K562 (cell line): ENCODE results near the gene COX5A. TPM values are rescaled to one million over a fixed set of nuclear protein-coding genes. Genes with fewer than 3 reads are reported as not detected.
A peak's percentile ranks its signal among the peaks of the same experiment; 100 is the strongest.

Source experiments
- CHCHD3 ChIP-seq: fragments of 250-450 bp; sonication (Bioruptor Pico); IDR thresholded peaks from 2 replicates; pipeline ENCODE4 v2.1.2; 2022; ENCODE audit warnings: mild to moderate bottlenecking
- CXXC5 ChIP-seq: fragments of 250-450 bp; sonication (Bioruptor Pico); IDR thresholded peaks from 2 replicates; pipeline ENCODE4 v1.8.0; 2022; ENCODE audit warnings: inconsistent platforms, mild to moderate bottlenecking, moderate library complexity
- FOXJ3 ChIP-seq: sonication (generic); formaldehyde crosslinking; IDR thresholded peaks from 2 replicates; pipeline ENCODE4 v1.4.0; 2020; ENCODE audit warnings: mild to moderate bottlenecking, missing genetic modification reagents
- KLF1 ChIP-seq: fragments of 450-650 bp; IDR thresholded peaks from 2 replicates; pipeline ENCODE4 v1.6.1; 2016; ENCODE audit warnings: missing genetic modification characterization, missing compliant biosample characterization
- MECOM ChIP-seq: fragments of 250-450 bp; sonication (Bioruptor Pico); IDR thresholded peaks from 2 replicates; pipeline ENCODE4 v1.8.0; 2022; ENCODE audit warnings: inconsistent platforms
- MED1 ChIP-seq: sonication (generic); formaldehyde crosslinking; IDR thresholded peaks from 2 replicates; pipeline ENCODE4 v1.8.1; 2023; ENCODE audit warnings: missing genetic modification reagents, borderline replicate concordance
- RBM39 ChIP-seq: fragments of 200-400 bp; formaldehyde crosslinking; optimal IDR thresholded peaks from 2 replicates; pipeline ENCODE3; 2018; ENCODE audit warnings: low read depth, low read length
- RHOXF2B ChIP-seq: fragments of 250-450 bp; sonication (Bioruptor Pico); conservative IDR thresholded peaks from 2 replicates; pipeline ENCODE4 v1.5.1; 2021
- SMC3 ChIP-seq: conservative IDR thresholded peaks from 2 replicates; pipeline ENCODE4 v1.6.1; 2011; ENCODE audit warnings: low read depth, low read length, improper control_type of control experiment; ENCODE audit not compliant: insufficient read depth
- ZKSCAN1 ChIP-seq: fragments of 150-350 bp; IDR thresholded peaks from 2 replicates; pipeline ENCODE4 v1.6.1; 2016; ENCODE audit warnings: low read depth, low read length
- ZNF175 ChIP-seq: fragments of 200-800 bp; sonication (Bioruptor generic); IDR thresholded peaks from 2 replicates; pipeline ENCODE4 v1.6.1; 2016; ENCODE audit warnings: low read depth, mild to moderate bottlenecking, missing genetic modification characterization, missing compliant biosample characterization
- ZNF24 ChIP-seq: fragments of 450-650 bp; IDR thresholded peaks from 2 replicates; pipeline ENCODE4 v1.6.1; 2016
- ZNF77 ChIP-seq: fragments of 250-450 bp; sonication (Bioruptor Pico); IDR thresholded peaks from 2 replicates; pipeline ENCODE4 v1.5.0; 2020
- ZNF785 ChIP-seq: fragments of 250-450 bp; sonication (Bioruptor Pico); IDR thresholded peaks from 2 replicates; pipeline ENCODE4 v1.4.0; 2020; ENCODE audit warnings: mild to moderate bottlenecking
- polyA plus RNA-seq, 8 experiments: library from polyadenylated mRNA; depleted of rRNA in 4 of 8; stranded (reverse) in 5 of 8; unstranded in 3 of 8; fragments of >200 nt; fragmentation: Nextera tagmentation in 2 of 8; fragmentation: Illumina TruSeq in 1 of 8; extraction: Ambion mirVana in 2 of 8; extraction: Trizol in 1 of 8; gene quantifications; 2 replicates each; pipeline versions ENCODE4 v1.2.1 to v1.2.3, GENCODE V29; 2011 to 2014; ENCODE audit warnings: inconsistent platforms in 1 of 8, missing spikeins in 1 of 8
- total RNA-seq, 7 experiments: library from RNA; depleted of rRNA in 6 of 7; stranded (reverse); fragments of >200 nt in 6 of 7; fragmentation: Illumina TruSeq in 2 of 7; extraction: Trizol in 2 of 7; gene quantifications; 2 replicates each; pipeline versions ENCODE4 v1.2.1 to v1.2.3, GENCODE V29; 2011 to 2021; ENCODE audit warnings: low replicate concordance in 1 of 7
- TF ChIP-seq, protein P1 (sequence below), 2 experiments: IDR thresholded peaks in 1 of 2; conservative IDR thresholded peaks in 1 of 2; 2 replicates each; pipeline ENCODE4 v1.6.1; 2016; ENCODE audit warnings: low read depth in 2 of 2, mild to moderate bottlenecking in 1 of 2, missing compliant biosample characterization in 1 of 2, missing genetic modification characterization in 1 of 2, moderate library complexity in 1 of 2
- TF ChIP-seq, protein P2 (sequence below): fragments of 450-650 bp; formaldehyde crosslinking; IDR thresholded peaks from 2 replicates; pipeline ENCODE4 v1.4.0; 2022; ENCODE audit warnings: missing genetic modification characterization
- TF ChIP-seq, protein P3 (sequence below): fragments of 250-450 bp; sonication (Bioruptor Pico); IDR thresholded peaks from 2 replicates; pipeline ENCODE4 v1.8.0; 2021; ENCODE audit warnings: moderate library complexity, mild to moderate bottlenecking, inconsistent platforms
- TF ChIP-seq, protein P4 (sequence below): sonication (generic); formaldehyde crosslinking; IDR thresholded peaks from 2 replicates; pipeline ENCODE4 v1.8.1; 2023; ENCODE audit warnings: mild to moderate bottlenecking, missing genetic modification reagents

The COX5A gene
- total and polyA plus RNA-seq, 9 of the 15 experiments (the other 6 are each of a cell fraction or from before 2014, with no cell fraction given), result 86.8 to 553 (median 371) TPM

DNA sequence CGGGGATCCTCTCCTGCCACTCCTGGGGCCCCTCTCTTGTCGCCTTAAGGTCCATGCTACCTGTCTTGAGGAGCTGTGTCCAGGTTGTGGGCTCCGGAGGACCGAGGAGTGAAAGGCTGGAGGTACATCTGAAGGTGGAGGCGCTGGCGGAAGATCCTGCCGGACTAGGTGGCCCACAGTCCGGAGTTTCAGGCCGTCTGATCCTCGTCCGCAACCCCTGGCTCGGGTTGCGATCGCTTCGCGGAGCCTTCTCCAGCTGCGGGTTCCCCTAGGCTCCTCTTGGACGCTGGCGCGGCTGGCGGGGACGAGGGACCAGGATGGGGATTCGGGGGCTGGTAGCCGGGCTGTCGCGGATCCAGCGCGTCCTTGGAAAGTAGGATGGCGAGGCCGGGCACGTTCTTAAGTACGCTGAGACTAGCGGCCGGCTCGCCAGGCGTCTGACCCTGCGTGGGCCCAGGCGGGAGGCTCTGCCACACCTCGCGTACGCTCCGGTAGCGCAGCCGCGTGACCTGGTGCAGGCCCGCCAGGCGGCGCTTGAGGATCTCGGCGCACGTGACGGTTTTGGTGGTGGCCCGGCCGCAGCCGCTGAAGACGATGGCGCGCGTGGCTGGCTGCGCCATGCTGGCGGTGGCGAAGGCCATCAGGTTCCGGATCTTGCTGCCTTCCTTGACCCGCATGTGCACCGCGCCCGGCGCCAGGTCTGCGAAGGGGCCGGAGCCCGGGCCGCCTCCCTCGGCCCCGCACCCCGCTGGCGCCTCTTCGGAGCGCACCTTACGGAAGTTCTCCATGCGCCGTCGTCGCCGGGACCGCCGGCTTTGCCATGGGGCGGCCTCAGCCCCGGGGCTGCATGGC is 18.1 kb upstream of the COX5A start (continued):
- TF ChIP-seq MED1 (CRISPR knock-in tag), result peak; percentile 47; the same call in 1 of the 2 replicates
- TF ChIP-seq, protein P1, sequence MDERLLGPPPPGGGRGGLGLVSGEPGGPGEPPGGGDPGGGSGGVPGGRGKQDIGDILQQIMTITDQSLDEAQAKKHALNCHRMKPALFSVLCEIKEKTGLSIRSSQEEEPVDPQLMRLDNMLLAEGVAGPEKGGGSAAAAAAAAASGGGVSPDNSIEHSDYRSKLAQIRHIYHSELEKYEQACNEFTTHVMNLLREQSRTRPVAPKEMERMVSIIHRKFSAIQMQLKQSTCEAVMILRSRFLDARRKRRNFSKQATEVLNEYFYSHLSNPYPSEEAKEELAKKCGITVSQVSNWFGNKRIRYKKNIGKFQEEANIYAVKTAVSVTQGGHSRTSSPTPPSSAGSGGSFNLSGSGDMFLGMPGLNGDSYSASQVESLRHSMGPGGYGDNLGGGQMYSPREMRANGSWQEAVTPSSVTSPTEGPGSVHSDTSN (CRISPR knock-in tag; IDR thresholded peaks at IDR 0.05; ENCODE audit: low read depth), result no peak
- TF ChIP-seq, protein P1 (tag; conservative IDR thresholded peaks at IDR 0.05; ENCODE audit: low read depth), result no peak
- no peak for TF ChIP-seq ZNF77 (CRISPR knock-in tag)
- no peak for TF ChIP-seq RHOXF2B (CRISPR knock-in tag)
- TF ChIP-seq, protein P2, sequence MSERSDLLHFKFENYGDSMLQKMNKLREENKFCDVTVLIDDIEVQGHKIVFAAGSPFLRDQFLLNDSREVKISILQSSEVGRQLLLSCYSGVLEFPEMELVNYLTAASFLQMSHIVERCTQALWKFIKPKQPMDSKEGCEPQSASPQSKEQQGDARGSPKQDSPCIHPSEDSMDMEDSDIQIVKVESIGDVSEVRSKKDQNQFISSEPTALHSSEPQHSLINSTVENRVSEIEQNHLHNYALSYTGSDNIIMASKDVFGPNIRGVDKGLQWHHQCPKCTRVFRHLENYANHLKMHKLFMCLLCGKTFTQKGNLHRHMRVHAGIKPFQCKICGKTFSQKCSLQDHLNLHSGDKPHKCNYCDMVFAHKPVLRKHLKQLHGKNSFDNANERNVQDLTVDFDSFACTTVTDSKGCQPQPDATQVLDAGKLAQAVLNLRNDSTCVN (CRISPR knock-in tag), result no peak
- TF ChIP-seq ZNF785 (CRISPR knock-in tag), result no peak
- TF ChIP-seq FOXJ3, result no peak
- no peak for TF ChIP-seq RBM39
- TF ChIP-seq, protein P3, sequence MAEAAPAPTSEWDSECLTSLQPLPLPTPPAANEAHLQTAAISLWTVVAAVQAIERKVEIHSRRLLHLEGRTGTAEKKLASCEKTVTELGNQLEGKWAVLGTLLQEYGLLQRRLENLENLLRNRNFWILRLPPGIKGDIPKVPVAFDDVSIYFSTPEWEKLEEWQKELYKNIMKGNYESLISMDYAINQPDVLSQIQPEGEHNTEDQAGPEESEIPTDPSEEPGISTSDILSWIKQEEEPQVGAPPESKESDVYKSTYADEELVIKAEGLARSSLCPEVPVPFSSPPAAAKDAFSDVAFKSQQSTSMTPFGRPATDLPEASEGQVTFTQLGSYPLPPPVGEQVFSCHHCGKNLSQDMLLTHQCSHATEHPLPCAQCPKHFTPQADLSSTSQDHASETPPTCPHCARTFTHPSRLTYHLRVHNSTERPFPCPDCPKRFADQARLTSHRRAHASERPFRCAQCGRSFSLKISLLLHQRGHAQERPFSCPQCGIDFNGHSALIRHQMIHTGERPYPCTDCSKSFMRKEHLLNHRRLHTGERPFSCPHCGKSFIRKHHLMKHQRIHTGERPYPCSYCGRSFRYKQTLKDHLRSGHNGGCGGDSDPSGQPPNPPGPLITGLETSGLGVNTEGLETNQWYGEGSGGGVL (CRISPR knock-in tag), result no peak
- peak; percentile 65; the same call in 1 of the 2 replicates for TF ChIP-seq ZKSCAN1
- TF ChIP-seq ZNF24, result no peak; the same call in 1 of the 2 replicates
- no peak; the same call in 1 of the 2 replicates for TF ChIP-seq KLF1 (tag)
- TF ChIP-seq SMC3, result no peak
- no peak for TF ChIP-seq MECOM
- no peak for TF ChIP-seq CHCHD3 (CRISPR knock-in tag)
- TF ChIP-seq, protein P4, sequence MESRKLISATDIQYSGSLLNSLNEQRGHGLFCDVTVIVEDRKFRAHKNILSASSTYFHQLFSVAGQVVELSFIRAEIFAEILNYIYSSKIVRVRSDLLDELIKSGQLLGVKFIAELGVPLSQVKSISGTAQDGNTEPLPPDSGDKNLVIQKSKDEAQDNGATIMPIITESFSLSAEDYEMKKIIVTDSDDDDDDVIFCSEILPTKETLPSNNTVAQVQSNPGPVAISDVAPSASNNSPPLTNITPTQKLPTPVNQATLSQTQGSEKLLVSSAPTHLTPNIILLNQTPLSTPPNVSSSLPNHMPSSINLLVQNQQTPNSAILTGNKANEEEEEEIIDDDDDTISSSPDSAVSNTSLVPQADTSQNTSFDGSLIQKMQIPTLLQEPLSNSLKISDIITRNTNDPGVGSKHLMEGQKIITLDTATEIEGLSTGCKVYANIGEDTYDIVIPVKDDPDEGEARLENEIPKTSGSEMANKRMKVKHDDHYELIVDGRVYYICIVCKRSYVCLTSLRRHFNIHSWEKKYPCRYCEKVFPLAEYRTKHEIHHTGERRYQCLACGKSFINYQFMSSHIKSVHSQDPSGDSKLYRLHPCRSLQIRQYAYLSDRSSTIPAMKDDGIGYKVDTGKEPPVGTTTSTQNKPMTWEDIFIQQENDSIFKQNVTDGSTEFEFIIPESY (CRISPR knock-in tag), result peak; percentile 98
- TF ChIP-seq CXXC5 (CRISPR knock-in tag), result peak; percentile 98
- no peak for TF ChIP-seq ZNF175 (CRISPR knock-in tag)
